Muscle of leg (tissue), 11 donors: ENCODE data around the gene COL1A1. TPM values are rescaled to one million over a fixed set of nuclear protein-coding genes. Genes with fewer than 3 reads are reported as not detected.

ENCODE experiments used
- DNase-seq: peaks from one replicate; pipeline ENCODE4 v3.0.0; 2013
- H3K27ac ChIP-seq: one replicate; pipeline ENCODE4 v1.5.1; 2013; ENCODE audit warnings: mild to moderate bottlenecking, low read length, control low read depth
- H3K27me3 ChIP-seq: one replicate; pipeline ENCODE4 v1.6.1; 2013; ENCODE audit warnings: low read length; ENCODE audit not compliant: control insufficient read depth, insufficient read depth
- H3K36me3 ChIP-seq: one replicate; pipeline ENCODE4 v1.6.1; 2013; ENCODE audit warnings: low read length; ENCODE audit not compliant: control insufficient read depth, insufficient read depth
- H3K4me1 ChIP-seq: one replicate; pipeline ENCODE4 v1.6.1; 2013; ENCODE audit warnings: low read length; ENCODE audit not compliant: control insufficient read depth, insufficient read depth
- H3K4me3 ChIP-seq: one replicate; pipeline ENCODE4 v1.5.1; 2013; ENCODE audit warnings: low read length, control low read depth
- H3K9me3 ChIP-seq: replicated peaks from 2 replicates; pipeline ENCODE4 v1.6.1; 2013; ENCODE audit warnings: low read depth, low read length; ENCODE audit not compliant: control insufficient read depth
- WGBS: methylation state at CpG from one replicate; pipeline ENCODE4 v1.1.5; 2013; ENCODE audit warnings: missing lambda C conversion rate; ENCODE audit not compliant: insufficient coverage; 5-methylcytosine and 5-hydroxymethylcytosine counted together
- polyA plus RNA-seq, 8 donors: library from polyadenylated mRNA; unstranded; fragments of 120-200 nt; gene quantifications; one replicate each; pipeline versions ENCODE4 v1.2.1 to v1.2.3, GENCODE V29; 2013; ENCODE audit warnings: inconsistent platforms in 1 of 8, low replicate concordance in 1 of 8; ENCODE audit not compliant: insufficient read length in 8 of 8, insufficient read depth in 1 of 8
- total RNA-seq: library from RNA; stranded (reverse); fragments of 120-200 nt; gene quantifications from one replicate; pipeline ENCODE4 v1.2.4, GENCODE V29; 2013

Gene COL1A1
- total and polyA plus RNA-seq, 9 donors = 2,579 to 9,345 (median 4,374) TPM

DNA sequence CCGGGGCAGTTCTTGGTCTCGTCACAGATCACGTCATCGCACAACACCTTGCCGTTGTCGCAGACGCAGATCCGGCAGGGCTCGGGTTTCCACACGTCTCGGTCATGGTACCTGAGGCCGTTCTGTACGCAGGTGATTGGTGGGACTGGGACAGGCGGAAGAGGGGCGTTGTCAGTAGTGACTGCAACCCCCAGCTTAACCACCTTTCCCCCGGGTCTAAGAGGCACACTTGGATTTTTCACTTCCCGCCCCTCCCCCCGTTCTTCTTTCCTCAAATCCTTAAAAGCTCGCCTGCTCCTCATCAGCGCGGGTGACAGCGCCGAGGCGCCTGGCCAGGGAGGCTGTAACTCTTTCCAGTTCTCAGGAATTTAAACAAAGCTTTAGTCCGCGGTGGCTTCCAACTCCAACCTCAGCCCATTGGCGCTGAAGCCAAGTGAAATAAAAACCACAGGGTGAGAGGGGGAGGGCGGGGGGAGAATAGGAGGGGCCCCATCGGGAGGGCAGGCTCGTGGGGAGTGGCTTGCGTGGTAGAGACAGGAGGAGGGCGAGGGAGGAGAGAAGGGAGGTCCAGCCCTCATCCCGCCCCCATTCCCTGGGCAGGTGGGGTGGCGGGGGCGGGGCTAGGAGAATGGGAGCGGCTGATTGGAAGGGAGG, 1.5 kb downstream of the COL1A1 start:
- WGBS = 1% methylated on average over 23 of the region's 36 CpGs
- Histone ChIP-seq H3K4me1 (peaks cover 77% of the 10 kb centered on the region), H3K27me3 (peaks cover 39% of the 10 kb centered on the region)

DNA sequence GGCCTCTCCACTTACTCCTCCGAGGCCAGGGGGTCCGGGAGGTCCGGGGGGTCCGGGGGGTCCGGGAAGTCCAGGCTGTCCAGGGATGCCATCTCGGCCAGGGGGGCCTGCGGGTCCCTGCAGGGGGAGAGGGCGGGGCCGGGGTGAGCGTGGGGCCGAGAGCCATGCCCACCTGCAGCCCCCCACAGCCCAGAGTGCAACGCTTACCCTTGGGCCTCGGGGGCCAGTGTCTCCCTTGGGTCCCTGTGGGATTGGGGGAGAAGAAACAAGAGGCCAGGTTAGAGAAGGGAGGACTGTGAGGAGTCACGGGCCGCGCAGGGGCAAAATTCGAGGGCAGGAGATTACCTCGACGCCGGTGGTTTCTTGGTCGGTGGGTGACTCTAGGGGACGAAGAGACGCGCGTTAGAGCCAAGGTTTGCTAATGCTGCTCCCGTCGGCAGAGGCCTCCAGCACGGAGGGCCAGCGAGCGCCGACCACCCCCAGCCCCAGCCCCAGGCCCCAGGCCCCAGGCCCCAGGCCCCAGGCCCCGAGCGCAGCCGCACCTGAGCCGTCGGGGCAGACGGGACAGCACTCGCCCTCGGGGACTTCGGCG, 2.1 kb downstream of the COL1A1 start:
- Histone ChIP-seq H3K4me3 (peak overlapping the region; percentile 91), H3K27ac (peak overlapping the region; percentile 91), H3K27me3 (peaks cover 38% of the 10 kb centered on the region), H3K36me3 (peaks cover 51% of the 10 kb centered on the region), H3K9me3 (no peaks in the 10 kb centered on the region), H3K4me1 (peaks cover 76% of the 10 kb centered on the region)
- WGBS = 6% methylated on average over 26 of the region's 41 CpGs
- DNase-seq = no peak

More for the DNA sequence above, 1.5 kb downstream of the COL1A1 start:
- peaks cover 45% of the 10 kb centered on the region for H3K36me3 ChIP-seq
- H3K4me3 ChIP-seq = peak overlapping the region; percentile 91
- H3K27ac ChIP-seq = peak overlapping the region; percentile 94
- H3K9me3 ChIP-seq = no peaks in the 10 kb centered on the region
- DNase-seq = peak; percentile 98

DNA sequence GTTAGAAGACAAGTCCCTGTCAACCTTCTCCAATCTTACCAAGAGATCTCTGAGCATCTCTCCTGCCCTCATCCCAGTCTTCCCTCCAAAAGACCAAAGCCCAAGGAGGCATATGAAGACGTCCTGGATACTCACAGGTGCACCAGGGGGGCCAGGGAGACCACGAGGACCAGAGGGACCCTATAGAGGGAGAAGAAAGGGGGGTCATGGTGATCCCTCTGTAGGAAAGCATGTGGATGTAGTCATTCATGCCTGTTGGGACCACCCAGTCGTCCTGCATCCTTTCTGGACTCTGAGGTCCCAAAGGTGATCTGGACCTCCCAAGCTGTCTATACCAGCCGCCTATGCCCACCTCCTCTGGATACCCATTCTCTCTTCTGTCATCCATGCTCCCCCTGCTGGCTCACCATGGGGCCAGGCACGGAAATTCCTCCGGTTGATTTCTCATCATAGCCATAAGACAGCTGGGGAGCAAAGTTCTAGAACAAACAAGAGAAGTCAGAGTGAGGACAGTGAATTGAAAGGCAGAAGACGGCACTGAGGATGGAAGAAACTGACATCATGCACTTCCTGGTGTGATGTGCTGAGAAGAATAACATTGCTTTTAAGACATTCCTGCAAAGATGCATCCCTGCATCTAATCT, 3.3 kb downstream of the COL1A1 start:
- no peak for DNase-seq
- 0% methylated on average over 1 of the region's 7 CpGs for WGBS
- H3K4me1 ChIP-seq = peaks cover 73% of the 10 kb centered on the region
- no peaks in the 10 kb centered on the region for H3K9me3 ChIP-seq
- peak overlapping the region; percentile 91 for H3K4me3 ChIP-seq
- peaks cover 61% of the 10 kb centered on the region for H3K36me3 ChIP-seq
- H3K27ac ChIP-seq = peak overlapping the region; percentile 91
- H3K27me3 ChIP-seq = peaks cover 30% of the 10 kb centered on the region

DNA sequence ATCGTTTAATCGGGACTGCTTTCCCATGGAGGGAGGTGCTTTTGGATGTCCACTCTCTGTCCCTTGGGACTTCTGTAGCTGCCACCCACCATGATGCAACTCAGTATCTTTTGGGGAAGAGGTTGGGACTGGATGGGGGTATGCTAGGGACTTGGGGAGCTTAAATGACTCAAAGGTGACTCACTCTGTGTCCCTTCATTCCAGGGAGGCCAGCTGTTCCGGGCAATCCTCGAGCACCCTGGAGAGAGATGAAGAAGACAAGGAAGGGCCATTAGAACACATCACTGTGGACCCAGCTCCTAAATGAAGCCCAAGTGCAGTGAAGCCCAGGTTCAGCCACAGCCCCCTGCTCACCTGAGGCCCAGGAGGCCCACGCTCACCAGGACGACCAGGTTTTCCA, 4.6 kb downstream of the COL1A1 start:
- Histone ChIP-seq H3K9me3 (no peaks in the 10 kb centered on the region), H3K4me1 (peaks cover 79% of the 10 kb centered on the region), H3K27me3 (peaks cover 18% of the 10 kb centered on the region), H3K36me3 (peaks cover 74% of the 10 kb centered on the region), H3K27ac (peak overlapping the region; percentile 91), H3K4me3 (peak overlapping the region; percentile 91)
- DNase-seq = no peak
- WGBS = 40% methylated on average over 1 of the region's 6 CpGs

DNA sequence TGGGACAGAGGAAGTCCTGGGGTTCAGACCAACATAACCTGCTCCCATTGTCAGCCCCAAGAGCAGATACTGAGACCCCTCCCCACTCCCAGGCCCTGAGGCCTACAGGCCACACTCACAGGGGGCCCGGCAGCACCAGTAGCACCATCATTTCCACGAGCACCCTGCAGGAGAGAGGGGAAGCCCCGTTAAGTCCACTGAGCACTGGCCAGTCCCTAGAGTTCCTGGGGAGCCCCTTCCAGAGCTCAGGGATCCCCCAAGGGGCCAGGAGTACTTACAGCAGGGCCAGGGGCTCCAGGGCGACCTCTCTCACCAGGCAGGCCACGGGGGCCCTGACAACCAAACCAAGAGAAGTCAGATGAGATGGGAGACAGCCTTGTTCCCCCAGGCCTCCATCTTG, 5.4 kb downstream of the COL1A1 start:
- H3K36me3 ChIP-seq = peaks cover 80% of the 10 kb centered on the region

DNA sequence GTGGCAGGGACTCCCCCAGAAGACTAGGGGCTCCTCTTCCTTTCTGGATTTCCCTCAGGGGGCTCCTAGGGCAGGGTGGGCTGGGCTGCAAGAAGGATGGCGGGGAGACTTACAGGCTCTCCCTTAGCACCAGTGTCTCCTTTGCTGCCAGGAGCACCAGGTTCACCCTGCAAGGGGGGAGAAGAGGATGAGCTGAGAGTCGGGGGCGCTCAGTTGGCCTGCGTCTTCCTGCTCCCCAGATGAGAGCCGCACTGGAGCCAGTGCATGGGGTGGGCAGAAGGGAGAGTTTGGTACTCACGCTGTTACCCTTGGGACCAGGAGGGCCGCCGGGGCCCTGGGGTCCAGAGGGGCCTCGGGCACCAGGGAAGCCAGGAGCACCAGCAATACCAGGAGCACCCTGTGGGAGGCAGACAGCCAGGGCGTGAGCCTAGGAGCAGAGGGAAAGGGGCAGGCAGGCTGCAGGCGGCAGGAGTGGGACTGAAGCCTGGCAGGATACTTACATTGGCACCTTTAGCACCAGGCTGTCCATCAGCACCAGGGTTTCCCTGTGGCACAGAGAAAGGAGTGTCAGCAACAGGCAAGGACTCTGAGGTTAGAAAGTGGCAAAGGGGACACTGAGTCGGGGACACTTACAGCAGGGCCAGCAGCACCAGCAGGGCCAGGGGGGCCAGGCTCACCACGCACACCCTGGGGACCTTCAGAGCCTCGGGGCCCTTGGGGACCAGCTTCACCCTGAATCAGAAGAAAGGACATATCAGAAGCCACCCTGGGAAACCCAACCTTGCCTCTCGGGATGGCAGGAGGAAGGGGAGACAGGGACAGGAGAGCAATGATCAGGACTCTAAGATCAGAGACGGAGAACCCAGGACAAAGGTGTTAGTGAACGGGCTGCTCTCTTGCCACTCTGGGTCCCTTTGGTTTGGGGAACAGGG, 6.2 kb downstream of the COL1A1 start:
- WGBS = 45% methylated on average over 13 of the region's 17 CpGs
- H3K27me3 ChIP-seq = peaks cover 6% of the 10 kb centered on the region
- DNase-seq = no peak
- peaks cover 74% of the 10 kb centered on the region for H3K4me1 ChIP-seq
- H3K36me3 ChIP-seq = peaks cover 89% of the 10 kb centered on the region
- H3K27ac ChIP-seq = peak overlapping the region; percentile 91
- H3K4me3 ChIP-seq = peak overlapping the region; percentile 91
- H3K9me3 ChIP-seq = no peaks in the 10 kb centered on the region

More for the DNA sequence above, 5.4 kb downstream of the COL1A1 start:
- H3K9me3 ChIP-seq = no peaks in the 10 kb centered on the region
- WGBS = 30% methylated on average over 3 of the region's 5 CpGs
- peak overlapping the region; percentile 91 for H3K27ac ChIP-seq
- peaks cover 10% of the 10 kb centered on the region for H3K27me3 ChIP-seq
- DNase-seq = no peak
- H3K4me1 ChIP-seq = peaks cover 73% of the 10 kb centered on the region
- H3K4me3 ChIP-seq = peak overlapping the region; percentile 91

DNA sequence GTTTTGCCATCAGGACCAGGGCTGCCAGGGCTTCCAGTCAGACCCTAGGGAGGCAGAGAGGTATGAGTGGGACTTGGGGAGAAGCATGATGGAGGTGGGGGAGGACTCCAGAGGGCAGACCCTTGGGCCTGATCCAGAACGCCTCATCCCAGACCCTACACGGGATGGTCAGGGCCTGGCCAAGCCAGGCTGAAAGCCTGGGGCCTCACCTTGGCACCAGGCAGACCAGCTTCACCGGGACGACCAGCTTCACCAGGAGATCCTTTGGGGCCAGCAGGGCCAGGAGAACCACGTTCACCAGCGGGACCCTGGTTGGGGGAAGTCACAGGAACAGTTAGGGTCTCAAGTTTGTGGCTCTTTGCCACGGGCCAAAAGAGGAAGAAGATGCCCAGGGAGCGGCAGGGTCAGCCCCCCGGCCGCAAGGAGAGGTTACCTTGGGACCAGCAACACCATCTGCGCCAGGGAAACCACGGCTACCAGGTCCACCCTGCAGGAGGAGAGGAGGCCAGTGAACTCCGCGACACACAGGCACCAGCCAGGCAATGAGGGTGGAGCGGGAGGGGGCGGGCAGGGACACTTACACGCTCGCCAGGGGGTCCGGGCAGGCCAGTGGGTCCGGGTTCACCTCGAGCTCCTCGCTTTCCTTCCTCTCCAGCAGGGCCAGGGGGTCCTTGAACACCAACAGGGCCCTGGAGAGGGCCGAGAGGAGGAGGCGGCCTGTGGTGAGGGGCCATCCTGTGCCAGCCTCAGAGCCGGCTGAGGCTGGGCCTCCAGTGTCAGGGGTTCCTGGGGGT, 7.1 kb downstream of the COL1A1 start:
- H3K36me3 ChIP-seq = peaks cover 96% of the 10 kb centered on the region
- H3K27me3 ChIP-seq = peaks cover 2% of the 10 kb centered on the region
- 36% methylated on average over 14 of the region's 25 CpGs for WGBS
- no peak for DNase-seq
- H3K4me3 ChIP-seq = peak overlapping the region; percentile 91
- H3K4me1 ChIP-seq = peaks cover 75% of the 10 kb centered on the region
- peak overlapping the region; percentile 91 for H3K27ac ChIP-seq
- H3K9me3 ChIP-seq = no peaks in the 10 kb centered on the region

DNA sequence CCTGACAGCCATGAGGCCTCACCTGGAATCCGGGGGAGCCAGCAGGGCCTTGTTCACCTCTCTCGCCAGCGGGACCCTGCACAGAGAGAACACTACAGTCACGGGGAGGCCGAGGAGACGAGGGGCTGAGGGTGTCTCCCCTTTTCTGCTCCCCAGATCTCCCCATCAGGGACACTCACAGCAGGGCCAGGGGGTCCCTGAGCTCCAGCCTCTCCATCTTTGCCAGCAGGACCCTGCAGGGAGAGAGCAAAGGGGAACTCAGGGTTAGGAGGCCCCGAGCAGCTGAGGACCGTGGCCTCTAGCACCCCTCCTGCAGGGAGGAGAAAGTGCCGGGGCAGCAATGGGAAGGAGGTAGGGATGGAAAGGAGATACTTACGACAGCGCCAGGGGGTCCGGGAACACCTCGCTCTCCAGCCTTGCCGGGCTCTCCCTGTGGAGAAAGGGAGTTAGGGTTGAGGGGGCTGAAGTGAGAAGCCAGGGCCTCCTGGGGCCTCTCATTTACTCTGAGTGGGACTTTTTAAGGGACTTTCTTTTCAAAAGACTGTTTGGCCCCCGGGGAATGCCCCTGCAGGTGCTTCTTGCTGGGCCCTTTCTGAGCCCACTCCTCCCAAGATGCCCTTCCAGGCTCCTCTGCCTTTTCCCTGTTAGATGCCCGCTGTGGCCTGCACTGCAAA, 8.7 kb downstream of the COL1A1 start:
- H3K27me3 ChIP-seq = no peaks in the 10 kb centered on the region
- H3K36me3 ChIP-seq = peaks cover 94% of the 10 kb centered on the region
- H3K9me3 ChIP-seq = no peaks in the 10 kb centered on the region
- no peak for DNase-seq
- peaks cover 78% of the 10 kb centered on the region for H3K4me1 ChIP-seq
- 46% methylated on average over 11 of the region's 16 CpGs for WGBS
- peak overlapping the region; percentile 72 for H3K27ac ChIP-seq
- H3K4me3 ChIP-seq = peak overlapping the region; percentile 22

DNA sequence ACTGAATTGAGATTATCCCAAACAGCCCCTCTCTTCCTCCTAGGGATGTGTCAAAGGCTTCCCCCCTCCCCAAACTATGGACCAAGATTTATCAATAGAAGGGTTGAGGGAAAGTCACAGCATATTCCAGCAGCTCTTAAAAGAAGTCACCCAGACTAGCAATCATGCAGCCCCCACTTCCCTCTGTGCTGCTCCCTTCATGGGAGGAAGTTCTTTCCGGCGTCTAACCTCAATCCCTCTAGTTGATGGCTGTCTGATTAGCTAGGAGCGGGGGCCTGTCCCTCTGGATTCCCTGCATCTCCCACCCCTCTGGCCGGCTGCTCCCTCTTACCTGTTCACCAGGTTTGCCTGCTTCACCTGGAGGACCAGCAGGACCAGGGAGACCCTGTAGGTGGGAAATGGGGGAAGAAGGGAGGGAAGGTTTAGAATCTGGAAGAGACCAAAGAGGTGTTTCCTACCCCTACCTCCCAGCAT, 9.2 kb downstream of the COL1A1 start:
- 58% methylated on average over 2 of the region's 4 CpGs for WGBS
- no peaks in the 10 kb centered on the region for H3K27me3 ChIP-seq
- peak overlapping the region; percentile 22 for H3K4me3 ChIP-seq
- H3K27ac ChIP-seq = peak overlapping the region; percentile 72
- peak; percentile 66 for DNase-seq
- peaks cover 94% of the 10 kb centered on the region for H3K36me3 ChIP-seq
- H3K4me1 ChIP-seq = peaks cover 77% of the 10 kb centered on the region
- H3K9me3 ChIP-seq = no peaks in the 10 kb centered on the region
